AG04449 (cell line): ENCODE measurements around the gene MYOD1.

ENCODE experiments used
- CTCF ChIA-PET: fragments of 350-600 bp; formaldehyde crosslinking; extraction: SDS; loops from one replicate; lab custom pipeline; 2021; ENCODE audit warnings: antibody characterized with exemption; lab: Yijun Ruan, JAX
- POLR2A ChIA-PET: fragments of 400-600, 350-600 bp; formaldehyde crosslinking; extraction: SDS; loops from one replicate; lab custom pipeline; 2020; ENCODE audit warnings: antibody characterized with exemption, inconsistent platforms; lab: Yijun Ruan, JAX
- DNase-seq: peaks from one replicate; pipeline ENCODE4 v3.0.0-alpha.2; 2010; ENCODE audit warnings: low read depth, low spot score
- H3K4me3 ChIP-seq: 2 replicates; pipeline ENCODE4 v1.5.1; 2011; ENCODE audit warnings: low read depth, mild to moderate bottlenecking, control low read depth, low read length
- CTCF ChIP-seq: IDR thresholded peaks from one replicate; pipeline ENCODE4 v1.5.1; 2011; ENCODE audit warnings: mild to moderate bottlenecking, moderate library complexity, low read length, control low read depth, inconsistent platforms; ENCODE audit not compliant: insufficient read depth; ENCODE audit errors: missing control alignments

Gene MYOD1

GRCh38 chr11:17719028-17719937 is at the start of gene MYOD1:
MYOD1 (plus strand) TSS chr11:17719571; CDS start chr11:17719783, 212 bp downstream.
- no peak for DNase-seq
- POLR2A ChIA-PET, result no interaction called here
- no peak for TF ChIP-seq CTCF
- no peak within 1 kb of the TSS for H3K4me3 ChIP-seq
- CTCF ChIA-PET, result interaction anchor here (1.2 to 2.9 kb wide), 3 partner anchors 10 to 261 kb away, joined by 3 to 8 read pairs (median 3); no protein-coding TSS in a partner anchor

- no peak for TF ChIP-seq CTCF
- ChIA-PET CTCF (no interaction called here), POLR2A (no interaction called here)
- DNase-seq, result no peak
- H3K4me3 ChIP-seq, result no peak overlapping the region
Observed at GRCh38 chr11:17672469-17672868, 46.9 kb upstream of the MYOD1 start.

GRCh38 chr11:17673951-17674350 is 45.4 kb upstream of the MYOD1 start:
- TF ChIP-seq CTCF, result no peak
- no peak for DNase-seq
- ChIA-PET POLR2A (no interaction called here), CTCF (no interaction called here)
- H3K4me3 ChIP-seq, result no peak overlapping the region

- POLR2A ChIA-PET, result no interaction called here
- CTCF ChIA-PET, result interaction anchor here (1.3 kb wide), 1 partner anchor 296 kb away, joined by 3 read pairs; no protein-coding TSS in a partner anchor
- TF ChIP-seq CTCF, result no peak
Observed at GRCh38 chr11:17682848-17683247, 36.5 kb upstream of the MYOD1 start.

GRCh38 chr11:17683377-17684161 is 35.8 kb upstream of the MYOD1 start:
- no peak for TF ChIP-seq CTCF
- no peak overlapping the region for H3K4me3 ChIP-seq
- POLR2A ChIA-PET, result no interaction called here
- DNase-seq, result no peak
- CTCF ChIA-PET, result interaction anchor here (1.3 kb wide), 1 partner anchor 295 kb away, joined by 3 read pairs; no protein-coding TSS in a partner anchor

More at GRCh38 chr11:17682848-17683247, 36.5 kb upstream of the MYOD1 start:
- H3K4me3 ChIP-seq, result no peak overlapping the region
- DNase-seq, result no peak

- DNase-seq, result no peak
- CTCF ChIA-PET, result no interaction called here
- H3K4me3 ChIP-seq, result no peak overlapping the region
- POLR2A ChIA-PET, result no interaction called here
- no peak for TF ChIP-seq CTCF
Observed at GRCh38 chr11:17684550-17684949, 34.8 kb upstream of the MYOD1 start.
